G401.6 (cell line): ENCODE measurements around the gene TMEM117.

Experiments
- FAIRE-seq: peaks from 2 replicates; lab custom pipeline; 2012; peaks lifted over from hg19 to GRCh38; lab: Jason Lieb, UNC

TMEM117 gene

GRCh38 chr12:43887397-43887796 is 51.5 kb downstream of the TMEM117 start:
- no peak for FAIRE-seq

DNA sequence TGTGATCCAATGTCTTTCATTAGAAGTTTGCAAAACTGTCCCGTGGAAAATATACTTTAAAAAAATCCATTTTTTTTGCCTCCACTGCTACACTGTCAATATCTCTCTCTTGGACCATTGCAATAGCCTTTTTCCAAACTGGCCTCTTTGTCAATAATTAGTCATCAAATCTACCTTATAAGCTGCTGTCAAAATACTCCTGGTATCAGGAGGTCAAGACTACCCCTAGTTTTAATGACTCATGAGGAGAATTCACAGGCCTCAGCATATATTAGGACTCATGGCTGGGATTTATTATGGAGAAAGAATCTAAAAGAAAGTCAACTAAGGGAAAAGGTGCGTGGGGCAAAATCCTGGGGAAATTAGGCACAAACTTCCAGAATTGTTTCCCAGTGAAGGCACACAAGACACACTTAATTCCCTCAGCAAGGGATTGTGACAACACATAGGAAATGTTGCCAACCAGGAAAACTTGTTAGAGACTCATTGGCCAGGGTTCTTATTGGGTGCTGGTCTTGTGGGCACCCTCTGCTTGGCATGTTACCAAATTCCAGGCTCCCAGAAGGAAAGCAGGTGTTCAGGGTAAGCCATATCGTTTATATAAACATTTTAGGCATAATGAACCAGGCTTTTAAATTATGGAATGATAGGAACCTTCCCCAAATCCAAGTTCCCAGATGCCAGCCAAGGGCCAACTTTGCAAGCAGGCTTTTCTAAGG is 56.1 kb downstream of the TMEM117 start:
- FAIRE-seq = no peak

DNA sequence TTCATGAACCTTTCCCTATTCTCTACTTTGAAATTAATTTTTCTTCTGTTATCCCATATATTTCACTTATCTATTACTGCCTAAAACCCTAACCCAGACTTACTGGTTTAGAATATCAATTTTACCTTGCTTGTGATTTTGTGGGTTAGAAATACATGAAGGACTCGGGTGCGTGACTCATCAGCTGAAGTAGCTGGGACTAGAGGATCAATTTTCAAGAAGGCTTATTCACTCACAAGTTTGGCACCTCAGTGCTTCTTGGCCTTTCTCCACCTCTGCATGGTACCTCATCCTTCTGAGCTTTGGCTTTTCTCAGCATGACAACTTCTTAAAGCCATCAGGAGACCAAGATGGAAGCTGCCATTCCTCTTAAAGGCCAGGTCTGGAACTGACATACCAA is 57.8 kb downstream of the TMEM117 start:
- no peak for FAIRE-seq

DNA sequence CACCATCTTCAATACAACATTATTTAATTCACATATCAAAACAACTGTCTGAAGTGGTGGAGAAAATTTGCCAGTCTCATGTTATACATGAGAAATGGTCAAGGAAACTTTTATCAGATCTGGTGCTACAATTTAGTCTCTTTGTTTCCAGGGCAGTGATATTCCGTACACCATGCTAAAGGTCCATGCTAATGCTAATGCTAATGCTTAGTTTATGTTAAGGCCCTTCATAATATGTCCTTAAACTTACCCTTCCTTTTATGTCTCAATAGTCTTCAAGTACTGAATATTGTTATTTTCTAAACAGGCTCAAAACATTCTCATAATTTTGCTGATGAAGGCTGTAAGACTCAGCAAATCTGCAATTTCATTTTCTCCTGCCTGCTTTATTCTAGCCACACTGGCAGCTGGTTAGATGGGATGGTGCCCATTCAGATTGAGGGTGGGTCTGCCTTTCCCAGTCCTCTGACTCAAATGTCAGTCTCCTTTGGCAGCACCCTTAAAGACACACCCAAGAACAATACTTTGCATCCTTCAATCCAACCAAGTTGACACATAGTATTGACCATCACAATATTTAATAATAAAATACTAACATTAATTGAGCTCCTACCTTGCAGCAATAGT is 59.8 kb downstream of the TMEM117 start:
- no peak for FAIRE-seq

- FAIRE-seq = no peak
These were observed 60.6 kb downstream of the TMEM117 start for GRCh38 chr12:43896496-43896895.

DNA sequence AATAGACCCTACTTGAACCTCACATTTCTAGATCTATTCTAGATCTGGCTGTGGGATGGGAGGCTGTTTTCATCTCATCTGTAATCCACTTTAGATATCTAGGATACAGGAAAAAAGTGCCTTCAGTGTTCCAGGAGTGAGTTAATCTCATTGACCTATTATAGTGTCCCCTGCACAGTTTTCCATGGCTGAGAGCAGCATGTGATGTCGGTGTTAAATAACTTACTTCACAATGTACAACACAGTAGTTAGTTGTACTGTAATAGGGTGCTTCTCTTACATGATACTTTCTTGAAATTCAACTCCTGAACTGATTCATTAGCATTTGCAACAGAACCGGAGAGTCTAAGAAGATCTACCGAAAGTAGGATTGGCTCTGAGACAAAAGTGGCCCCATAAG is 62.6 kb downstream of the TMEM117 start:
- FAIRE-seq = no peak

GRCh38 chr12:43899574-43899973 is 63.7 kb downstream of the TMEM117 start:
- FAIRE-seq = no peak

DNA sequence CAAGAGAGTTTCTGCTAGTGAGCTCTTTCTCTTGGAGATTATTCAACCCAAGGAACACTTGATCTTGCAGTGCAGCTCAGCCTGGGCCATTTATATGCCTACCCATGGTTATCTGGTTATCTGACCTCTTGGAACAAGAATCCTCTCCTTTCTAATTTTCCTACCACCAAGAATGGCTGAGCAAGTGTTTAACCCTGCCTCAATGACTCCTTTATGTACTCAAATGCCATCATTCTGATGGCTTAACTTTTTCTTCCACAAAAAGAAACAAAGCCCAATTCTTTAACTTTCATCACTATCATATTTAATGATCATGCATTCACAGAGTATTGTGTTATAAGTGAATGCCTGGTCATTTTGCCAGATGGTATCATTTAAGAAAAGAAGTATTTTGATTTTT is 67.8 kb downstream of the TMEM117 start:
- no peak for FAIRE-seq

- FAIRE-seq = no peak
These were observed 77.0 kb downstream of the TMEM117 start for GRCh38 chr12:43912859-43913258.

DNA sequence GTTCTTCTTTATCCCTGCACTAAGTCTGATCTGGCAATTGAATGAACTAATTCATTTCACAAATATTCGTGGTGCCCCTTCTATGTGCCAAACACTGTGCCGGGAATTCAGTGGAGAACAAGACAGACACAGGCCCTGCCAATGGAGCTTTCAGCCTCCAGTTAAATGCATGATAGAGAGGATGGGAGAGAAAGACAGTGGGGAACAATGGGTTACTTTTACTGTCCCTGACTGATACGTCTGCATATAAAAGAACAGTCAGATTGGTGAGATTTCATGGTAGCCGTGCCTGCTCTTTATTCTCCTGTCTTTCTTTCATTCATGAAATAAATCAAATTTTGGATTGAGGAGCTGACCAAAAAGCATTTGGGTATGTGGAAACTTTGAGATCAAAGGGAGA is 78.5 kb downstream of the TMEM117 start:
- no peak for FAIRE-seq

DNA sequence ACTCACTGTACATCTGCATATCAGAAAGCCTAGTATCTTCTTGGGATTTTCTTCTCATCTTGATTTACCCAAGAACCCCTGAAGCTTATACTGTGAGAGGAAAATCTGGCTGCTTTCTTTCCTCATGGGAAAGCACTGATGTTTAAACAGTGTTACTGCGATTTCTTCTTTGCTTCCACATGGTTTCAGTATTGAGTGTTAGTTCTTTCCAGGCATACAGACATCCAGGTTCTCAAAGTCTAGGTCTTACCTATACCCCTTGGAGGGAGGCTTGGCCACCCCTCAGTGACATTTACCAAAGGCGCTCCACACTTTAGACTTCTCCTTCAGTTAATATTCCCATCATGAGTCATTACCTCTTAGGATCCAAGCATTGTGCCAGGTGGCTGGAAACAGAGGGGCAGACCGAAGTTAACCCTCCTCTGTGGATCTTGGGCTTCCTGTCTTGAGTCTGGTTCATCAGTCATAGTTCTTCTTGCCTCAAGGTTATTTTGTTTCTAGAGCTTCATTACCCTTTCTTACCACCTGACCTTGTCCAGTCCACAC is 79.1 kb downstream of the TMEM117 start:
- no peak for FAIRE-seq

DNA sequence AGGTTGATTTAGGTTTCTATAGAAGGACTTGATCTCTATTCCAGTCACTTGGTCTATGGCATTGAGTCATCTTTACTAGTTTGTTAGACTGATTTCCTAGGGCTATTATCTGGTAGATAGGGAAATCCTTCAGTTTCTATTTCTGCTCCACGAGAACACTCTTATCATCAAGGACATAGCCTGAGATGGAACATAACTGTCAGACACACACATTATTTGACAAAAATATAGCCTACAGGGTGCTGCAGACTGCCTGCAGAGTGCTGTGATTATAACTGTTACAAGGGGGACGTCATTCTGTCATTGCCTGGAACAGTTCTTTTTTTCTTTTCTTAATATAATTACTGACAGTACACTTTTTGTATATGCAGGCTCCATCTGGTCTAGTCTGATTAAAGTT is 82.0 kb downstream of the TMEM117 start:
- no peak for FAIRE-seq

DNA sequence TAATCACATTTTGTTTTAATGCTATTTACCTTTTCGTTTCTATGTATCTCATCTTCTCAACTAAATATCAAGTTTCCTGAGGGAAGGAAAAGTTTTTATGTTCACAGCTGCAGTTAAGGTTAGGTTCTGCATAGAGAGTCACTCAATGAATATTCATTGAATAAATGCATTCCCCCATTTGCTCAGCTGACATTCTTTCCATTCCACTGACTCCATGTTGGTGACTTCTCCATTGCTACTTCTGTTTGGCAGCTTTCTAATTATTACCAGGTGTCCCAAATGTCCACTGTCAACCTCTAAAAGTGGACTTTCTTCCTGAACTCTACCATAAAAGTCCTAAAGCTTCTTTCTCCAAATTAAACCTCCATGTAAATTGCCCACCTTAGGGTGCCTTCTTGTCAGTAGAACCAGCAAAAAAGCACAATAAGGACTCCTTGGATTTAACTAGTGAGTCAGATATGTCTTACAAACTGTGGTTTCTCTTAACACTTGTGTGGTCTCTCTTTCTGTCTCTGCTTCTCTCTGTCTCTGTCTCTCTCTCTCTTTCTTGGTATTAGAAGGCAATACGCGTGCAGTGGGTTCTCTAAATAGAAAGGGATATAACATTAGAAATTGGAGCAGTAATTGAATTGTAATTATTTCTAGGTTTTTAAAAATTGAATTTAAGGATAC is 85.9 kb downstream of the TMEM117 start:
- FAIRE-seq = no peak

- no peak for FAIRE-seq
These were observed 94.2 kb downstream of the TMEM117 start for GRCh38 chr12:43930032-43930431.

GRCh38 chr12:43931187-43931586 is 95.3 kb downstream of the TMEM117 start:
- no peak for FAIRE-seq

- FAIRE-seq = no peak
These were observed 99.7 kb downstream of the TMEM117 start for GRCh38 chr12:43935581-43935980.

- FAIRE-seq = no peak
These were observed 102.1 kb downstream of the TMEM117 start for GRCh38 chr12:43937947-43938346.

GRCh38 chr12:43942379-43942778 is 106.5 kb downstream of the TMEM117 start:
- no peak for FAIRE-seq

DNA sequence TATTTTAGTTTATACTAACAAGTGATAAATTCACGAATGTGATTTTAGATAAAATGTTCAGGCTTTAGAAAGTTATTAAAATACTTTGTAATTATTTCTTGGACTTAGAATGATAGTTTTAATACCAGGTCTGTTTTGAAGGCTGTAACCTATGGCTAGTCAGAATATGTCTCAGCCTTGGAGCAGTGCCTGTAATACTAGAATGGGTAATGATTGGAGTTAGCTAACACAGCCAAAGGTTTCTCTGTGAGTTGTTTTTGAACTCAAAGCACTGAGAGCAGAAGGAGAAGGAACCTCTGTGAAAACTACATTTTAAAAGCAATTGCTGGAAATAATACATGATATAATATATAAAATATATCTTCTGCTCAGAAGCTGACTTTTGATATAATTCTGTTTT is 110.1 kb downstream of the TMEM117 start:
- no peak for FAIRE-seq

GRCh38 chr12:43951286-43951685 is 115.4 kb downstream of the TMEM117 start:
- FAIRE-seq = no peak

GRCh38 chr12:43957732-43958372 is 122.0 kb downstream of the TMEM117 start:
- FAIRE-seq = no peak

DNA sequence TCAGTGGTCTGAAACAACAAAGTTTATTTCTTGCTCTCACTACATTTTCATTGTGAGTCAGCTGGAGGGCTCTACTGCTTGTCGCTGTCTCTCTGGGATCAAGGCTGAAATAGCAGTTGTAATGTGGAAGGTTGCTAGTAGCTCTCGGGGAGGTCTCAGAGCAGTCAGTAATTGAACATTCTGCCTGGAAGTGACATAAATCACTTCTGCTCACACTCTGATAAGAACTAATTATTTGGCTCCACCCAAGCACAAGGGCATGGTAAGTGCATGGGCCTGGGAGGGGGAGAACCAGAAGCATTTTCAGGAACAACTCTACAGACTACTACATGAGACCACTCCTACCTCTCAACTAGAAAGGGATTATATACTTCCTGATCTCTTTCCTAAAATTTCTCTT is 128.2 kb downstream of the TMEM117 start:
- FAIRE-seq = no peak

GRCh38 chr12:43964961-43965360 is 129.1 kb downstream of the TMEM117 start:
- no peak for FAIRE-seq
